NCI-H345 (cell line): ENCODE results near the gene MRPS17.
"Not testable (repeated sequence)": the region's sequence is repeated elsewhere in the genome, so short reads cannot be mapped to it uniquely, and the experiment has no call there.

ENCODE experiments used
- DNase-seq: peaks from one replicate; lab custom pipeline; 2025; lab: John Stamatoyannopoulos, UW

MRPS17 gene

GRCh38 chr7:55951637-55952351 is at the start of gene MRPS17:
MRPS17 (plus strand) TSS chr7:55951877; CDS start chr7:55953196, 1,319 bp downstream.
- DNase-seq: peak; percentile 92

- DNase-seq: no peak
These were observed 47.5 kb upstream of the MRPS17 start for GRCh38 chr7:55903985-55904759.

- DNase-seq: no peak
These were observed 38.9 kb upstream of the MRPS17 start for GRCh38 chr7:55912748-55913158.

DNA sequence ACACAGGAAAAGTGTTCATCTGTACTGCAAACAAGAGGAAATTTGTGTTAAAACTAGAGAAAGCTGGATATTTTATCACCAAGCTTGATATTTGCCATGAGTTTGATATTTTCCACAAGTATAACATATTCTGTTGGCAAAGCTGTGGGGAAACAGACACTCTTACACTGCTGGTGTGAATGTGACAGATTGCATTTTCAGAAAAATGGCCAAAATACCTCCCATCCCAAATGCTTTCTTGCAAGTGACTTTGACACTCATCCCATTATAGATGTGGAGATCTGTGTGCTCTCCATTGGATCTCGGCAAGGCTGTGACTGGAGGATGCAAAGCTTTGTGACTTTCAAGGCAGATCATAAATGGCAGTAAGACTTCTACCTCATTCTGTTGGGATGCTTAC is 33.9 kb upstream of the MRPS17 start:
- DNase-seq: no peak

- DNase-seq: no peak
These were observed 23.5 kb upstream of the MRPS17 start for GRCh38 chr7:55928006-55928767.

DNA sequence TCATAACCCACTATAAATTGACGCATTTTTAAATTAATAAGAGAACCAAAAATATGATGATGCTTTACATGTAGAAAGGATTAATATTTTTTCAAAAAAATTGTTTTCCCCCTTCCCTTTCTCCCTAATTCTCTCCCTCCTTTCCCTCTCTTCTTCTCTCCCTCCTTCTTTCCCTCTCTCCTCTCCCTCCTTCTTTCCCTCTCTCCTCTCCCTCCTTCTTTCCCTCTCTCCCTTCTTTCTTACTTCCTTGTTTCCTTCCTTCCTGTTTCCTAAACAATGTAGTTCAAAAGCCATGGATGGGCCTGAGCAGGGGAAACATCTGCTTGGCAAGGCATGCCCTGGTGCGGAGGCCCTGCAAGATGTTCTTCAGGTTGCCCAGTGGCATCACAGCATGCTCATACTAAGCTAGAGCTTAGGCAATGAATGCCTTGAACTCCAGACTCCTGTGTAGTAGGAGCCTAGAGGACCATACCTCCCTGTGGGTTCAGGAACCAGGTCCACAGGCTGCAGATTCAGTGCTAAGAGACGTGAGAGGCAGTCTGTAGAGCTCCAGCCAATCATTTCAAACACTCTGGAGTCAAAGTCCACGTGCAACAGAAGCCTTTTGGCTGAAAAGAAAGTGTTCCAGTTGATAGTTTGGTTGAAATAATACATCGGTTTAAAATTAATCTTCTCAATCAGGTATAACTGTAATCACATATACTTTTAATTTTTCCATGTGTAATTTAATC is 20.1 kb upstream of the MRPS17 start:
- DNase-seq: no peak

DNA sequence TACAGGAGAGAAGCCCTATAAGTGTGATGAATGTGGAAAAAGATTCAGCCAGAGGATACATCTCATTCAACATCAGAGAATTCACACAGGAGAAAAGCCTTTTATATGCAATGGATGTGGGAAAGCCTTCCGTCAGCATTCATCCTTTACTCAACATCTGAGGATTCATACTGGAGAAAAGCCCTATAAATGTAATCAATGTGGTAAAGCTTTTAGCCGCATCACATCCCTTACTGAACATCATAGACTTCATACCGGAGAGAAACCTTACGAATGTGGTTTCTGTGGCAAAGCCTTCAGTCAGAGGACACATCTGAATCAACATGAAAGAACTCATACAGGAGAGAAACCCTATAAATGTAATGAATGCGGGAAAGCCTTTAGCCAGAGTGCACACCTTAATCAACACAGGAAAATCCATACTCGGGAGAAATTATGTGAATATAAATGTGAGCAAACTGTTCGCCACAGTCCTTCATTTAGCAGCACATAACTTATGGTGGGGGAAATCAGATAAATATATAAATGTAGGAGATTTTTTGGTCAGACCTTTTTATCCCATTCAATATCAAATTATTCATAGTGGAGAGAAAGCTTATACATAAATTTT is 12.1 kb upstream of the MRPS17 start:
- DNase-seq: no peak

- no peak for DNase-seq
These were observed 5.1 kb upstream of the MRPS17 start for GRCh38 chr7:55946545-55946944.

DNA sequence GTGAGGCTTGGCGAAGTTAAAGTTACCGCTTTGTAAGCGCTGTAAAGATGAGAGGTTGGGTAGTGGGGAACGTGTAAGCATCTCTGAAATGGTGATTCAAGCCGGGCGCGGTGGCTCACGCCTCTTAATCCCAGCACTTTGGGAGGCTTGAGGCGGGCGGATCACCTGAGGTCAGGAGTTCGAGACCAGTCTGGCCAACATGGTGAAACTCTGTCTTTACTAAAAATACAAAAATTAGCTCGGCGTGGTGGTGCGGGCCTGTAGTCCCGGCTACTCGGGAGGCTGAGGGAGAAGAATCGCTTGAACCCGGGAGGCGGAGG is 635 bp downstream of the MRPS17 start:
- not testable (repeated sequence) for DNase-seq

DNA sequence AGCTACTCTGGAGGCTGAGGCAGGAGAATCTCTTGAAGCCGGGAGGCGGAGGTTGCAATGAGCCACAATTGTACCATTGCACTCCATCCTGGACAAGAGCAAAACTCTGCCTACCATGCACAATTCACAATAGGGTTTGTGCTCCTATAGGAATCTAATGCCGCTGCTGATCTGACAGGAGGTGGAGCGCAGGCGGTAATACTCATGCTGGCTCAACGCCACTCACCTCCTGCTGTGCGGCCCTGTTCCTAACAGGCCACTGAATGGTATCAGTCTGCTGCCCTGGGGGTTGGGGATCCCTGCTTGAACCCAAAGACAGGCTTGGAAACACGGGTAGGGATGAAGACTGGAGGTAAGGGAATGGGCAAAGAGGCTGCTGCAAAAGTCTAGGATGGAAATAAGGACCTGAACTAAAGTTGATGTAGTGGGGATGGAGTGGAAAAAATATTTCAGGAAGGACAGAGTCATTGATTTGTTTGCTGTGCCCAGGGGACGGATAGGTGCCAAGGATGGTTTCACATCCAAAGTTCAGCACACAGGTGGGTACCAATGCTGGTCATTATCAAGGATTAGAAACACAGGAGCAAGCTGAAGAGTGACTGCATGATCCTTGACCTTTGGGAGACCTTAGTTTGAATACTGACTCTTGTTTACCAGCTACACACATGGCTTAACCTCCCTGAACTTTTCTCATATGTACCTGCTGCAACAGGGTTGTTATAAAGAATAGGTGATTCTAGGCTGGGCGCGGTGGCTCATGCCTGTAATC is 2.2 kb downstream of the MRPS17 start:
- no peak for DNase-seq

GRCh38 chr7:55957190-55957589 is 5.5 kb downstream of the MRPS17 start:
- no peak for DNase-seq

DNA sequence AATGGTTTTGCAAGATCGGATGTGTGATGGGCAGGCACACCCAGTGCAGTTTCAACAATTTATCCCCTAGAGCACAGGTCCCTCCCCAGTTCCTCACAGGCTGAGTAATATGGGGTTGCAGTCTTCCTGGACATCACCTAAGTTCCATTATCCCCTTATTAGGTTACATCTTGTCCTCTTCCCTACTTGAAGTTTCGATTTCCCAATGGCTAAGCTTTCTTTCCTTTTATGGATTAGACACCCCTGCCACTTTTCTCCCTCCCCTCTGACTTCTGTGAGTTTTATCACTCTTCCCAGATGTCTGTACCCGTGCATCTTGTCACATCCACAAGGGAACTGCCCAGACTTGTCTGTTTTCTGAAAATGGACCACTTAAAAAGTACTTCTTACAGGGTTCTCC is 10.3 kb downstream of the MRPS17 start:
- no peak for DNase-seq

- no peak for DNase-seq
These were observed 12.0 kb downstream of the MRPS17 start for GRCh38 chr7:55963584-55964168.

DNA sequence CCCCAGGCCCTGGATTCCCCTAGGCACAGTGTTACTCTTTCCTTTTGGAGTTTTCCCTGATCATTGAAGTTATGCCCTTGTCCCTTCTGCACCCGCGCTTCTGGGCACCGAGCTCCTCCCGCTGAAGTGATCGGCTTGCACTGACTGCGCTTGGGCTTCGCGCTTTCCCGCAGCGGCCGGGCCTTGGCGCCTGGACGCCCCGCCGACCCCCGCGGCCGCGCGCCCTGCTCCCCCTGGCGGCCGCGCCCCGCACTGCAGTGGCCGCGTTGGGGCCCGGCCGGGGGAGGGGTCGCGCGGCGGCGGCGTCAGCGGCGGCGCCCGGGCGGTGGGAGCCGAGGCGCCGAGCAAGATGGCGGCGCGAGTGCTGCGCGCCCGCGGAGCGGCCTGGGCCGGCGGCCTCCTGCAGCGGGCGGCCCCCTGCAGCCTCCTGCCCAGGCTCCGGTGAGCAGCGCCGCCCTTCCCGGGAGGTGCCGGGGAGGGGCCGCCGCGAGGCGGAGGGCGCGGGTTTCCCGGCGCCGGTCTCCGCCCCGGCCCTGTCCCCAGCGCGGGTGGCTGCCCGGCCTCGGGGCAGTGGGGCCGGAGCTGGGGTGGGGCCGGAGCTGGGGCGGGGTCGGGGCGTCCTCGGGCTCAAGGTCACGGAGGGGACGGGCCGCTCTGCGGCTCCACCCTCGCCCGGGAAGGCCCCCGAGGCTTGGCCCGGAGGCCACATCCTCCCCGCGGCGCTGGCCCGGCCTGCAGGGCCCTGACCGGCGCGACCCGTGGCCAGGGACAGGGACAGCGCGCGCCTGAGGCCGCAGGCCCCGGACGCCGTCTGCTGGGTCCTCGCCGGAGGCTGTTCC is 12.8 kb downstream of the MRPS17 start, which contains the start of gene NIPSNAP2:
Gene NIPSNAP2, plus strand, starts transcription at position 325 of the 839 bp plus-strand sequence. Its CDS starts 25 bp downstream, at position 350.
- peak; percentile 79 for DNase-seq

DNA sequence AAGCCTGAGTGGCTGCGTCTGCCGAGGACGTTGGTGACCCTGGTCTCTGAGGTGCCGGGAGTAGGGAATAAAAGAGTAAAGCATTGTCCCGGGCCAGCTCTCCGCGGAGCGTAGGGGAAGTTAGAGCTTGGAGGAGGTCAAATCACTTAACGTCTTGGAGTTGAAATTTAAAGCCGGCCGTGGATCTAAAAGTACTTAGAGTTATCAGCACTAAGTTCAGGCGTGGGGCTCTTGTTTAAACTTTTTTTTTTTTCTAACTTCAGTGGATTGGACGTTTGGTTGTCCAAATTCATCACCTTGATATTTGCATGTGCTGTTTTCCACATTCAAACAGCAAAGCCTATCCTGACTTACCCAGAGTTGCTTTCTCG is 13.4 kb downstream of the MRPS17 start:
- no peak for DNase-seq

GRCh38 chr7:55965805-55966421 is 14.2 kb downstream of the MRPS17 start:
- peak; percentile 31 for DNase-seq

GRCh38 chr7:55966851-55967250 is 15.2 kb downstream of the MRPS17 start:
- no peak for DNase-seq

- DNase-seq: no peak
These were observed 17.7 kb downstream of the MRPS17 start for GRCh38 chr7:55969391-55969790.

- DNase-seq: peak; percentile 72
These were observed 18.9 kb downstream of the MRPS17 start for GRCh38 chr7:55970561-55970960.
